SK-N-MC (cell line): Measurements from ENCODE around the gene CDK2AP2.
"Not testable (repeated sequence)": the region's sequence is repeated elsewhere in the genome, so short reads cannot be mapped to it uniquely, and the experiment has no call there.

Experiments used
- EZH2 ChIP-seq: fragments of 200-600 bp; sonication (generic); IDR thresholded peaks from one replicate; pipeline ENCODE4 v1.6.1; 2017; ENCODE audit warnings: antibody characterized with exemption
- FOXP2 ChIP-seq: optimal IDR thresholded peaks from 2 replicates; pipeline ENCODE3; 2011; ENCODE audit warnings: mild to moderate bottlenecking, moderate library complexity; ENCODE audit not compliant: insufficient read depth; ENCODE audit errors: extremely low read length, control extremely low read depth
- POLR2AphosphoS5 ChIP-seq: IDR thresholded peaks from 2 replicates; pipeline ENCODE4 v1.6.1; 2012; ENCODE audit warnings: mild to moderate bottlenecking, low read depth, low read length, borderline replicate concordance

DNA sequence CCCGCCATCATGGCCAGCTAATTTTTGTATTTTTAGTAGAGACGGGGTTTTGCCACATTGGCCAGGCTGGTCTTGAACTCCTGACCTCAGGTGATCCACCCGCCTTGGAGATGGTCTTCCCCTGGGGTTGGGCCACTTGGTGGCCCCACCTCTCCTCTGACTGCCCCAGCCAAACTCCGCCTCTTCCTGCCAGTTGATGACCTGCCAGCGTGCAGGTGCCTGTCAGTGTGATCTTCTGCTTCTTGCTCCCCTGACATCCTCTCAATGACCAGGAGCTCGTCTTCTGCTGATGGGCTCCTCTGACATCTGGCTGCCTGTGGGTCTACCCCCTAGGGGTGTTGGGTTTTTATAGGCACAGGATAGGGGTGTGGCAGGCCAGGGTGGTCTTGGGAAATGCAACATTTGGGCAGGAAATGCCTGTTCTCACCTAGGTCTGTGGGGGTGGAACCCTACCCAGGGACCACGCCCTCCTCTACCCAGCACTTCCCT, 22.0 kb downstream of the CDK2AP2 start:
- not testable (repeated sequence) for TF ChIP-seq EZH2, POLR2AphosphoS5, FOXP2
